GM19328 (cell line): ENCODE data around the gene HOXB6.

ENCODE experiments used
- ATAC-seq: cut with Tn5 transposase; IDR thresholded peaks from one replicate; pipeline ENCODE4 v1.9.1; 2021; ENCODE audit warnings: mild to moderate bottlenecking, moderate library complexity; ENCODE audit not compliant: unreplicated experiment

The HOXB6 gene

DNA sequence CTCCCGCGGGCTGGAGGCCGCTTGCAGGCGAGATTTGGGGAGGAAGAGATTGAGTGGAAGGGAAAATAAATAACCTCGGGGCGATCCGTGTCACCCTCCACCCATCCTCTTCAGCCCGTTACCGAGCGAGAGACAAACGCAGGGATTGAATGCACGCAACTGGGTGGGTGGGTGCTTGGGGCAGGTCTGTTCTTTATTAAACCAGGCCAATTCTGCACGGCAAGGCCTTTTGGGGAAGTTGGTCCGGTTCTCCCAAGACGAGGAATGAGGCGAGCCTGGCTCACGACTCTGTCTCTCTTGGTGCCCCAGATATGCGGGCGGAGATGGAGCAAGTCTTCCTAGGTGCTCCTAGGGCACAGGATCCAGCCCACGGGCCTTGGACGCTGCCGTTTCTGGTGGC is 6.4 kb upstream of the HOXB6 start:
- ATAC-seq = no peak

DNA sequence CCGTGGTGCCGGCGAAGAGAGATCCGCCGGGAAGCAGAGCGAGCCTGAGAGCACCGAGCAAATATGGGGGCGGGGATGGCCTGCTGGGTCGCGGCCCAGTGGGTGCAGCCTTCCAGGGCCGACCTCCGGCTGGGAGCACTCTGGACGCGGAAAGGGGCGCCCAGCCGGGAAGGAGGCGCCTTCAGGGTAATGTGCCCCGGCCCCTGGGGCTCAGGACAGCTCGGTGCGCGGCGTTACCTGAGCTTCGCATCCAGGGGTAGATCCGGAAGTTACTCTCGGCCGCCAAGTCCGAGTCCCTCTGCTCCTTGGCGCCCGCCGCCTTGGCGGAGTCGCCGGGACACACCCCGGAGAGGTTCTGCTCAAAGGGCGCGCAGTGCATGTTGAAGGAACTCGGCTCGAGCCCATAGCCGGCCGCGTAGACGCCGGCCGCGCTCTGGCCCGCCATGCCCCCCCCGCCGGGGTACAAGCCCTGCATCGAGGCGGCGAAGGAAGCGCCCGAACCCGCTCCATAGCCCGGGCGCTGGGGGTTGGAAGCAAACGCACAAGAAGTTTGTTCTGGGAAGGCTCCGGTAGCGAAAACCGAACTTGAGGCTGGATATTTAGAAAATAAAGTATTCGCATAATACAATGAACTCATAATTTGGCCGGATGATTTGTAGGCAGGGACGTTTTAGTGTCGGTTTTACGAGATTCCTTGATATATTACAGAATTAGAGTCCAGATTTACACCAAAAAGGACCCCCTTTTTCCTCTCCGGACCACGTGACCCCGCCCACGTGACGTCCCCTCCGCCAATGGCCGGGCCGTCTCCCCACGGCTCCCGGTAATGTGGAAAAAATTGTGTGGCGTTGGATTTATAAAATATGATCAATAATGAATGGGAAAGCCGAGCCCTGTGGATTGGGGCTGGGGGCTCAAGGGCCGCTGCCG is 5.8 kb upstream of the HOXB6 start, which contains the start of gene HOXB7:
Gene HOXB7, minus strand, starts transcription at position 736 of the 930 bp plus-strand sequence. Its CDS starts 99 bp downstream, at position 637.
- ATAC-seq = no peak

DNA sequence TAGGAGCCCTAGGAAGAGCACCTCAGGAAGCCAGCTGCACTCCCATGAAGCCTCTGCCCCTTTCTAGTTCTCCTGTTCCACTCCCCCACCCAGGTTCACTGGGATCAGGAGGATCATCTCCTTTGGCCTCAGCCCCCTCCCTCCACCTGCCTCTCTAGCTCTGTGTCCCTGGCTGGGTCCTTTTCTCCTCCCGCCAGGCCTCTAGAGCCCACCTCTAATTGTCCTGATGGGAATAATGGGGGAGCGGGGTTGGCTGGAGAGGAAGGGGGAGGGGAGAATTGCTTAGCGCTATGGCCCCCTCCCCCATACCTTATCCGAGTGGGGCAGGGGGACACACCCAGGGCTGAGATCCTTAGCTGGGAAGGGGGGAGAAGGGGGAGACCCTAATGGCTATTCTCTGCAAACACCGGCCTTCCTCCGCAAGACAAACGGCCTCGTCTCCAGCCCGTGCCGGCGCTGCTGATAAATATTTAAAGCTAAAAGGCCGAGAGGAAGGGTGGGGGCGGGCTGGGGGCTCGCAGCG is 5.0 kb upstream of the HOXB6 start:
- no peak for ATAC-seq

DNA sequence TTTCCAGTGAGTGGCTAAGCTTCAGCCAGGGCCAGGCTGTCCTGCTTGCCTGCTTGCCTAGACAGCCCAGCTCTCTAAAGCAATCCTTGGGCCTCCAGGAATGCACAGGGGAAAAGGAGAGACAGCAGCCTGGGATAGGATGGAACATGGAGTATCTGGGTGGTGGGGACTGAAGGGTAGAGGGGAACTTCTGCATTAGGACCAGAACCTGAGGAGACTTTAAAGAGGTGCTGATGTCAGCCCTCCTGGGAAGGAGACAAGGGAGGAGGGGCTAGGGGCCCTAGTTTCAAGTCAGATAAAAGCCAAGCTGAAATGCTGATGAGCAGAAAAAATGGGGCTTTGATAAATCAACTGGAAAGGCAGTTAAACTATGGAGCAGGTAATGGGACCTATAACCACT is 4.2 kb upstream of the HOXB6 start:
- no peak for ATAC-seq

DNA sequence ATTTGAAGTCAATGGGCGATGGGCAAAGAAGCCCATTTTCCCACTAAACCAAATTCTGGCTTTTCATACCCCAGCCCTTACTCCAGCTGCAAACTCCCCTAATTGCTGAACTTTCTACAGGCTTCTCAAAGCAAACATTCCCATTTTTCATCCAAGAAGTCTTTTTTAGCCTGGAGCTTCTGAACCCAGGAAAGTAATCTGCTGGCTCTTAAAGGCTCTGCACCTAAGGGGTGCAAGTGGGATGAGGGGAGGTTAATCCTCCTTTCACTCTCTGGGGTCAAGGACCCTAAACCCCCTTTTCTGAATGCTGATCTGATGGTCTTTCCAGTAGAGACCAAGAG is 3.7 kb upstream of the HOXB6 start:
- no peak for ATAC-seq

DNA sequence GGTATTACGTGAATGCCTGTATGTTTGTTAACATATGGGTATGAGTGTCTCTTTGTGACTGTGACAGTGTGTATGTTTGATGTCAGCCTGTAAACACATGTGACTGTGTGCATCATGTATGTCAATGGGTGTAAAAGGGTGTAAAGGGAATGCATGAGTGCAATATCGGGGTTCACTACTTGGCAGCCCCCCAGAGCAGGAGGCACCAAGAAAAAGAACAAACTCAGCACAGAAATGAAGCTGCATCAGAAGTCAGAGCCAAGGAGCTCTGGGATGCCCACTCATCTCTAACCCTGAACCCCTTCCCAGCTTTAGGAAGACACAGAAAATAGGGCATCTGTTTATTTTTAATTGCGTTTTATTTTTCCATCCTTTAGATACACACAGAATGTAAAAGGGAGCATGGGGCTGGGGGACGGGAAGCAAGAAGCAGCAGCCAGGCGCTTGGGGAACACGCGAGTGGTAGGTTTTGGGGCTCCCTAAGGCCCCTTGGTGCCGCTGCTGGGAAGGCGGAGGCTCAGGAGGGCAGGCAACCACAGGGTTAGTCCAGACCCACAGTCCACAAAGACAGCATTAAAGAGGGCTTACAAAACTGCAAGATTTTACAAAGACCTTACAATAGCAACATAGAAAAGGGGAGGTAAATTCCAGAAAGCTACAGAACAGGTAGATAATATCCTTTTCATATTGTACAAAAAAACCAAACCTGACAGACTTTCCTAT is 2.3 kb upstream of the HOXB6 start:
- no peak for ATAC-seq

DNA sequence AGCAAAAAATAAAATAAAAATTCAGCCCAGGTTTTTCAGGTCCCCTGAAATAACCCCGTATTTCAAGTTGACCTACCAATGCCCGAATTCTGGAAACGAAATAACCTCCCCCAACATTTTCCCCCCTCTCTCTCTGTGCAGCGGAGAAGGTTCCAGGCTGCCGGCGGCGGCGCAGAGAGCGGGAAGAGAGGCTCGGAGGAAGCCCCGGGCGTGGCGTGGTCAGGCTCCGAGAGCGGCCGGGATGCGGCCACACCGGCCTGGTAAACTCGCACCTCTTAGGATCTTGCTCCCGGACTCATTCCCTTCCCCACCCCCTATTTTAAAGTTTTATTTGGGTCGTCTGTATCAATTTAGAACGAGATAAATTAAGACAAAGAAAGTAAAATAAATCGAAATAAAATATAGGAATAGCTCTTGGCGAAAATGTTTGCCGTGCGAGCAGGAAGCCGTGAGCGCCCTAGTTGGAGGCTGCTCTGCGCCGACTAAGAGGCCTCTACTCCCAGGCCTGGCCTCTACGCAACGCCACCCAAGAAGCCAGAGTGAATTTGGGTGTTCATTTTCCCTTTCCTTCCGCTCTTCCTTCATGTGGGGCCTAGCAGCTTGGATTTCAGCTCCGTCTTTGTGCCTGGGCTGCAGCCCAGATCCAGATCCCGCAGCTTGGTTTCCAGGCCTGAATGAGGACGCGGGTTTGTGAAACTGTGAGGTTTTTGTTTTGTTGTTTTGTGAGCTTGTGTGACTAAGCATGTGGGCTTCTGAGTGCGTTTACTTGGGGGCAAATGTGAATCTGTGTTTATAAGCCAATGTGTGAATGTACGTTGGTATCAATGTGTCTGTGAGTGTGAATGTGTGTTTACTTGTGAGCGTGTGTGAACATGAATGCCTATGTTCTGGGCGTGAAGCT is 1.5 kb upstream of the HOXB6 start:
- ATAC-seq = no peak

DNA sequence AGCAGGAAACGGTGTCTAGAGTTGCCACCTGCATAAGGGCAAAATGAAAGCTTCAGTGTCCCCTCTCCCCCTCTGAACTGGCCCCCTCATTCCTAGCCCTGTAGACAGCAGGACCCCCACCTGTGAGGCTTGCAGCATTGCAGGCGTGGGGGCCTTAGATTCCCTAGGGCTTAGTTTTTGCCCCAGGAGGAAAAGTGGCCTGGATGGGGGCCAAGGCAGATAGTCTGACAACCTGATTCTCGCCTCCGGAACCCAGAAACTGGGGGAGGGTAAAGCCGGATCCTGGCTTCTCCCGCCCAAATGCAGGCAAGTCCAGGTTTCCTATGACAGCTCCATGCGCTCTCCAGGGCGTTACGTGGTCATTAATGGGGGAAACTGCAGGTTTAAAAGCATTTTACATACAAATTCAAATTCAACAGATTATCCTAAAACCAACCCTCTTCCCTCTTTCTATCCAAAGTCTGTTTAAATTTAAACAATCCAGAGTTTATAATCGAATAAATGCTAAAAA is 678 bp upstream of the HOXB6 start:
- no peak for ATAC-seq

DNA sequence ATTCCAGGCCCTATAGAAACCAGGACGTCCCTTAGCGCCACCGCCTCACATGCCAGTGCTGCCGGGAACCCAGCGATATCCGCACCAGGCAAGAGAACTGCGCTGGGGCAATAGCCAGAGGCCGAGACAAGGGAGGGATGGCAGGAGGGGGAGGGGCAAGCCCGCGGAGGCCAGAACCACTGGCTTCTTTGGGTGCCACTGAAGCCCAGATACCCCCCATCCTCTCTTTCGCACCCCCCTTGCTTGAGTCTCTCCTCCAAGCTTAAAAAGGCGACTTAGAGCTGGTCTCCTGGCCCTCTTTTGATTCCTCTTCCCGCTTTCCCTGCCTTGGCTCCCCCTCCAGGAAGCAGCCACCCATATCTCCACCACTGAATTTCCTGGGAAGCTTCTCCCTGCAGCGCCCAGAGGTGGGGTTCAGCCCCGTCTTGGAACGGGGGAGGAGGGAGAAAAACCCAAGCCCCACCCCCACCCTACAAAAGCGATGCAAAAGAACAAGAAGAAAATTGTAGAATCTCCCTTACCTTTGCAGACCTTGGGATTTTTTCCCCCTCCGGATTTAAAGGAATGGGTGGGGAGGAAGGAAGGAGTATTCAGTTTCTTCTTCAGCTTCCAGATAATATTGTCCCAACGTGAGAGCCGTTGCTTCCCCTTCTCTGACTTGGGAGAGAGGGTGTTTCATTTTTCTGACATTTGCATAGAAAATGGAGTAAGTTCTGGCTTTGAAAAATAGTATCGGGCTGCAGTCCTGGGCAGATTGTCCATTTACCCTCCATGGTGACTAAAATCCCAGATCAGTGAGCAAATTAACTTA is 622 bp downstream of the HOXB6 start:
- no peak for ATAC-seq

DNA sequence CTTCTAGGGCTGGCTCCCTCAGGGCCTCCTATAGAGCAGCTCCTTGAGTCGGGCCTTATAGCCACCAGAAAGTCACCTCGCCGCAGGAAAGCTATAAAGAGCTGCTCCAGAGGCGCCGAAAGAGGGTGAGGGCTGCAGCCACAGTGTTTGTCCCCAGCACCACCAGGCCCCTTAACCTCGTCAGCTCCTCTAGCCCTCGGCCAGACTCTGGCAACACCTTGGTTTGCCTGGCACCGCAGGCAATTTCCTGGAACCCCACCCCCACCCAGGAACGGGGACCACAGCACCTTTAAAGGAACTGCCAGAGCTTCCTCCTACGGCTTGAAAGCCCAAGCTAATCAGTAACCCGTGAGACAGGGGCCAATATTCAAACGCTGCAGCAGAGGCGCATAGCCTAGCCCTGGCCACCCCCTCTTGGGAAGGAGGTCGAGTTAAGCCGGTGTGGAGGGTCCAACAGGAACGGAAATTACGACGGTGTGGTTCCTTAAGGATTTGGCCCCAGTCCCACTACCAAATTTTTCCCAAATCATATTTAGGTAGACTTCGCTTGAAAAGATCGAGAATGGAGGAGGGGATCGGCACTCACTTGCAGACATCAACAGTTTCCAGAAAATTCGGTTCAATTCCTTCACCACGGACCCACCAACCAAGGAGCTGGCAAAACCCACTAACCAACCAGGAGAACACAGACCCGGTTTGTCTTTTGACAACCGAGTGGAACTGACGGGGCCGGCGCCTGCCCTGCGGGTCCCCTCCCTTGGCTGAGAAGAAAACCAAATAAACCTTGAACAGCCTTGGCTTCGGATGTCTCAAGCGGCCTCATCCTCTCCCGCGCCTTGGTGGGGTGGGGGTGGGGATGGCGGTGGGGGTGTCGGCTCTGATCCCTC is 3.0 kb downstream of the HOXB6 start:
- no peak for ATAC-seq

DNA sequence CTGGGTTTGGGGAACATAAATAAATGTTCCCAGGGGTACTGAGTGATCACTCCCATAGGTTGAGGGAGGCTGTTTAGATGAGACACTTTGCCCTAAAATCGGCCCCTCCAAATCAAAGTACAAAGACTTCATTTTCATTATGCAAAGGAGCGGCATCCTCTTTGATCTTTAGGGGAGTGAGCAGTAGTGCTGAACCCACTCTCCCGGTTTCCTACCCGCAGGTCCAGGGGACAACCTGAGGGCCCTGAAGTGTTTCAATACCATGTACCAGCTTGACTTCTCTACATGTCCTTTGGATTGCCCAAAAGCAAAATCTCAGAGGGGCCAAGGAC is 3.6 kb downstream of the HOXB6 start:
- no peak for ATAC-seq

DNA sequence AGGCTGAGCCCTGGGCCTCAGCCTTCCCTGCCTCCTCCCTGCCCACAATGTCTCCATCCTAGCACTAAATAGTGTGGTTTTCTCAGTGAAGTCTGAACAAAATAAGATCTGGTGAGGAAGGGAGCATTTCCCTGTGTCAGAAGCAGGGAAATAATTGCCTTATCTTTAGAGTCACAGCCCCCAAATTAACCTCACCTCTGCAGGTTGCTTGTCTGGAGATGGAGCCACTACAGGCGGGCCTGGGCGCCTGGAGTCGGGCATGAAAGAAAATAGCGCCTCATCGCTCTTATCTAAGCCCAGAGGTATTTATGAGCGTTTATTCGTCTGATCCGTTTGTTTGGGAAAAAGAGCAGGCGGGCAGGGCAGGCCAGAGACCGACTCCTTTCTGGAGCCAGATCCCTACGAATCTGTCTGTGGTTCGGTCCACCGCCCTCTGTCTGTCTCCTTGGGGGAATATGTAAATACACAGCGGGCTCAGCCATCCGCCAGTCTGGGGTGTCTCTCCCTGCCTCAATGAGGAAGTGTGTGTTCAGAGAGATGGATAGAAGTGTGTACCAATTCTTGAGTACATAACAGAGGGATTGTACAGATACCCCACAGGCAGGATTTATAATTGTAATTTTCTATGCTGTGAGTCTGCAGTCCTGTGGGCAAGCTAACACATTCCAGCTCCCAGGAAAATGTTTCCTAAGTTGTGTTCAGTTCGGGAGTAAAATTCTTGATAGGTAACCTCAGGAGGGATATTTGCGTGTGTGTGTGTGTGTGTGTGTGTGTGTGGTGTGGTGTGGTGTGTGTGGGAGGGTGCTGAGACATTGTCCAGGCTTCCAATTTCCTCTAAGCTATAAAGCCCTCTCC is 4.3 kb downstream of the HOXB6 start:
- ATAC-seq = no peak

DNA sequence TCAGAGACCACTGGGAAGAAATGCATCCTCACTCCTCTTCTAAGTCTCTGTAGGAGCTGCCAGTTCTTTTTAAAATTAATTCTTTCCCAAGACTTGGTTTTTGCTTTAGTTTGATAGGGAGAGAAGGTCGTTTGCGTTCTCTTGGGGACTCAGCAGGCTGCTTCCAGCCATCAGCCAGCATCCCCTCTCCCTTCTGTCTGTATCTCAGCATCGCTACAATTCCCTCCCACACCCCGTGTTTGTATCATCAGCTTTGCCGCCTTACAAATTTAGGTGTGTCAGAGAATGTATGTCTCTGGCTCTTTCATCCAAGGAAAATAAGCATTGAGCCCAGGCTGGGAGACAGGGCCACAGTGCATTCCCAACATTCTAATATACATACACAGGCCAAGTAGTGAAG is 5.4 kb downstream of the HOXB6 start:
- no peak for ATAC-seq

DNA sequence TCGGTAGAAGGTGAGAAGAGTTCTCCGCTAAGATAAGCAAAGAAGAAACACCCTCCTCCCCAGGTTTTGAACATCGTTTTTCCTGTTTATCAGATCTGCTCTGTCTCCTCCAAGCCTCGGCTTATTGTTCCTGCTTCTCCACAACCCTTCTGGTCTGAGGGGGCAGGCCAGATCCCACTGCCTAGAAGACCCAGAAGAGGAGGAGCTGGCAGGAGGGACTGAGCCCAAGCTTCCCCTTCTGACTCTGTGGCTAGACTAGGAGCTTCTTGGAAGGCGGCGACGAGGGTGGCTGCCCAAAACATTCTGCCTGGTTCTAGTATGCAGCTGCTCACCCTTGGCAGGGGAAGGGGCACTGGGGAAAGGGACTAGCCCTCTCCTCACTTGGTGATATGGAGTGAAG is 6.0 kb downstream of the HOXB6 start:
- no peak for ATAC-seq

DNA sequence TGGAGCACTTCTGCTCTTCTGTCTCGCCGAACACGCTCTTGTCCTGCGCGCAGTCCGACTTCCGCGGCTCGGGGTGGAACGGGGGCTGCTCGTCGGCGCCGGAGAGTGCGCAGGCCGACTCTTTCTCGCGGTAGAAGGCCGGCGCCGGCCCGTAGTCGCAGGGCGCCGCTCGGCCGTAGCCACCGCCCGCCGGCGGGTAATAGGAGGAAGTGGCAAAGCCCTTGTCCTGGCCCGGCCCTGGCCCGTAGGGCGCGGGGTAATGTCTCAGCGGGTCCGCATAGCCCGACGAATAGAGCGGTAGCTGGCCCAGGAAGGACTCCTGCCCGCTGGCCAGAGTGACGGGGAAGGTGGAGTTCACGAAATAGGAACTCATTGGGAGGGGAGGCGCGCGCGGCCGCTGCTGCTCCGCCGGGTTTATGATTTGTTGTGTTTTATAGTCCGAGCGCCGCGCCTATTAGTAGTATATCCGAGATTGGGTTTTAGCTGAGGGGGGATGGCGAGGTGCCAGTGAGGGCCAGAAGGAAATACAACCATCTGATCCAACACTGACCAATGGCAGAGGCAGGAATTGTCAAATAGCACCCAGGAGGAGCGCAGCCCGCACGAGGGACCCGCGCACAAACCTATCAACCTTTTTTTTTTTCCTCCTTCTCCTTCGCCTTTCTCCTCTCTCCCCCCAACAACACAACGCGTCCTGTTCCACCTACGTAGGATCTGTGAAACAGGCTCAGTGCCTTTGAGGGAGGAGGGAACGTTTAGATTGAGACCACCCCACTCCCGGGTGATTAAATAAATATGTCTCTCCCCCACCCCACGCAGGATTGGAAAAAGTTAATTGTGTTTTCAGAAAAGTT is 6.8 kb downstream of the HOXB6 start:
- no peak for ATAC-seq

DNA sequence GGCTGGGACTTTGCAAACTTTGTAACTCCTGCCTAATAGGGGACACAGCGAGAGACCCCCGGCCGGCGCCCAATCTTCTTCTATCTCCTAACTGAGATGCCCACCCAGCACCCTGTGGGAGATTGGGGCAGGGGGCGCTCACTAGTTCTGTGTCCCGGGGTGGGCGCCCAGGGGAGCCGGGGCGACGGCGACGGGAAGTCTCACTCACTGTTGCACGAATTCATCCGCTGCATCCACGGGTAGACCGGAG is 7.3 kb downstream of the HOXB6 start:
- ATAC-seq = no peak

DNA sequence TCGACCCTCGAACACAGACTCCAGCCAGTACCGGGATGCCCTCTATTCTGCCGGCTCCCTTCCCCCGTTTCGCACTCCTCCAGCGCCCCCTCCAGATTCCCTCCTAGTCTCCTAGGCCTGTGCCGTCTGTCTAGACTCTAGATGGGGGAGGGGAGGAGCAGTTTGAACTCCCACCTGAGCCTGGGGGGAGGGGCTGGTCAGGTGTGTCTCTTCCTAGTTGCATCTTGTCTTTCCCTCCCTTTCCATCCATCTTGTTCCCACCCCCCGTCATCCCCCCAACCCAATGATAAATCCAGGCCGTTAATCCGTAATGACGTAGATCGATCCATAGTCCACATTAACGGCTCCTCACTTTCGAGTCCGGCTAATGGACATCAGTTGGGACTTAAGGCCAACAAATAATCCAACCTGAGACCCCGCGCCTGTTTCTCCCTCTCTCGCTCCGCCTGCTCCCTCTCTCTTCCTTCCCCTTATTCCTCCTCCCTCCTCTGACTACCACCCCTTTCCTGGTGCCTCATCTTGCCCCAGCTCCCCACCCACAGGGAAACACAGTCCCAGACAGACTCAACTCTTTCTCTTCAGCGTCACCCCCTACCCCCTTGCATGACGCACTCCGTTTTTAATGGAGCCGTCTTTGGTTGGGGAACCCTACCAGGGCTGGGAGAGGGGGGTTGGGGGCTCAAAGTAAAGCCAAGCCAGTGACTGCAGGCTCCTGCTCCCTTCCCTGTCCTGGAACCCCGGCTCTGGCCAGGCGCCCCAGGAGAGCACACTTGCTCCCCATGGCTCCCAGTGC is 7.9 kb downstream of the HOXB6 start:
- ATAC-seq = no peak
